22Rv1 (cell line): ENCODE data around the gene CPN2.

Experiments used
- H3K27ac ChIP-seq: fragments of 450-650 bp; 2 replicates; pipeline ENCODE4 v1.5.1; 2017
- ZFX ChIP-seq: fragments of 450-650 bp; IDR thresholded peaks from 2 replicates; pipeline ENCODE4 v1.6.1; 2017; ENCODE audit warnings: antibody characterized with exemption, borderline replicate concordance
- TF ChIP-seq, protein P1 (sequence below): fragments of 450-650 bp; IDR thresholded peaks from 2 replicates; pipeline ENCODE4 v1.5.1; 2017; ENCODE audit warnings: mild to moderate bottlenecking

Gene CPN2

GRCh38 chr3:194298331-194299227 lies 52.5 kb downstream of the CPN2 start:
- no peak for TF ChIP-seq ZFX
- TF ChIP-seq, protein P1, sequence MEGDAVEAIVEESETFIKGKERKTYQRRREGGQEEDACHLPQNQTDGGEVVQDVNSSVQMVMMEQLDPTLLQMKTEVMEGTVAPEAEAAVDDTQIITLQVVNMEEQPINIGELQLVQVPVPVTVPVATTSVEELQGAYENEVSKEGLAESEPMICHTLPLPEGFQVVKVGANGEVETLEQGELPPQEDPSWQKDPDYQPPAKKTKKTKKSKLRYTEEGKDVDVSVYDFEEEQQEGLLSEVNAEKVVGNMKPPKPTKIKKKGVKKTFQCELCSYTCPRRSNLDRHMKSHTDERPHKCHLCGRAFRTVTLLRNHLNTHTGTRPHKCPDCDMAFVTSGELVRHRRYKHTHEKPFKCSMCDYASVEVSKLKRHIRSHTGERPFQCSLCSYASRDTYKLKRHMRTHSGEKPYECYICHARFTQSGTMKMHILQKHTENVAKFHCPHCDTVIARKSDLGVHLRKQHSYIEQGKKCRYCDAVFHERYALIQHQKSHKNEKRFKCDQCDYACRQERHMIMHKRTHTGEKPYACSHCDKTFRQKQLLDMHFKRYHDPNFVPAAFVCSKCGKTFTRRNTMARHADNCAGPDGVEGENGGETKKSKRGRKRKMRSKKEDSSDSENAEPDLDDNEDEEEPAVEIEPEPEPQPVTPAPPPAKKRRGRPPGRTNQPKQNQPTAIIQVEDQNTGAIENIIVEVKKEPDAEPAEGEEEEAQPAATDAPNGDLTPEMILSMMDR, result no peak
- H3K27ac ChIP-seq, result no peak overlapping the region

DNA sequence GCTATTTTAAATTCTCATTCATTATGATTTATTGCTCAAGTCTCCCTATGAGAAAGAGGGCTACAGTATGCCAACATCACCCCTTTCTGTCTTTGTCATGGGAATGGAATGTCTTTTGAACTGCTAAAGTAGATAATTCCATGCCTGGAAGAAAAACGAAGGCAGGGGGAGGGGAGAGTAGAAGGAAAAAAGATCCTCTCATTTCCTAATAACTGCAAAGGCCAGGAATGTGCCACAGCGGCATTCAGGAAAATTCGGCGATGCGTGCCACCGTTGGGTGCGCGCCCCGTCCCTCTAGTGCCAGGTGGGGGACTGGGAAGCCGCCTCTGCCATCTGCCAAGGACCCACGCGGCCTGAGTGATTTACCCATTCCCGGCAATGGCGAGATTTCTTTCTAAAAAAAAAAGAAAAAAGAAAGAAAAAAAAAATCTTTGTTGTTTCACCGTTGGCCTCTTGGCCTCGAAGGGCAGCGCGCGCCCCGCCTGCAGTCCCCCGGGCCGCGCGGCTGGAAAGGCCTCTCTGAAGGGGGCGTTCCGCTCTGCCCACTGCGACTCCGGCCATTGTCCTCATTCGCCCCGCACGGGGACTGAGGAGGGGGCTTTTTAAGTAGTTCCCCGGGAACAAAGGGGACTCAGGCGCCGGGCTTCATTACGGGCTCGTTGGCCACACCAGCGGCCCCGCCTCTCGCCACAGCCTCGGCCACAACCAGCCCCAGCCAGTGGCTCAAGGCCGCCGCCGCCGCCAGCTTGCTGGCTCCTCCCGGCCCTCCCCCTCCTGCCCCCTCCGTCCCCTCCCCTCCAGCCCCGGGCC lies 54.5 kb downstream of the CPN2 start:
- H3K27ac ChIP-seq, result no peak overlapping the region
- TF ChIP-seq, protein P1, result no peak
- TF ChIP-seq ZFX, result no peak

GRCh38 chr3:194294895-194295214 lies 56.3 kb downstream of the CPN2 start:
- TF ChIP-seq ZFX, result no peak
- TF ChIP-seq, protein P1, result no peak
- no peak overlapping the region for H3K27ac ChIP-seq

GRCh38 chr3:194294199-194294894 lies 56.8 kb downstream of the CPN2 start:
- no peak overlapping the region for H3K27ac ChIP-seq

DNA sequence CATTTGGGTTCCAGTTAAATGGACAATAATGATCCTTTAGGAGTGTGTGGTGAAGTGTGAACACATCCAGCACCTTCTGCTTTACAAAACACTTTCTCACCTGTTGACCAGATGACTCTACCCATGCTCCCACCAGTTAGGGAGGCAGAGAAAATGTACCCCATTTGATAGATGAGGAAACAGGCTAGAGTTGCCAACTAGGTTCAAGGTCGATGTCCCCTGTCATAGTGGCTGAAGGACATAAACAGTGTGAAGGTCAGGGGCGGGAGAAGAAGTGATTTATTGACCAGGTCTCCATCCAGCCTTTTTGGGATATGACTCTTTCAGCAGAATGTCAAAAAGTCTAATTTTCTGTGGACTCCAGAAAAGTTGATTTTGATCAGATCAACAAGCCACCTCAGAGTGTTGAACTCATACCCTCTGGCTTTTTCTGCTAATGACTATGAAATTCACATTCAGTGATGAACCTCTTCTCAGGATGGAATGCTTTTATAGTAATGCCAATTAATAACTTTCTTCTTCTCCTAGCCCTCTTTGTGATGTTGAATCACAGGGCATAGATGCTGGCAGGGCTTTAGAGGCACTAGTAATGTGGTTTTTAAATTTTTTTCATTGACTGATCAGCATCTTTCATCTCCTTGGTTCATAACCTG lies 57.5 kb downstream of the CPN2 start:
- no peak for TF ChIP-seq ZFX
- TF ChIP-seq, protein P1, result no peak
- H3K27ac ChIP-seq, result no peak overlapping the region

More at GRCh38 chr3:194294199-194294894, 56.8 kb downstream of the CPN2 start:
- TF ChIP-seq, protein P1, result no peak
- no peak for TF ChIP-seq ZFX

DNA sequence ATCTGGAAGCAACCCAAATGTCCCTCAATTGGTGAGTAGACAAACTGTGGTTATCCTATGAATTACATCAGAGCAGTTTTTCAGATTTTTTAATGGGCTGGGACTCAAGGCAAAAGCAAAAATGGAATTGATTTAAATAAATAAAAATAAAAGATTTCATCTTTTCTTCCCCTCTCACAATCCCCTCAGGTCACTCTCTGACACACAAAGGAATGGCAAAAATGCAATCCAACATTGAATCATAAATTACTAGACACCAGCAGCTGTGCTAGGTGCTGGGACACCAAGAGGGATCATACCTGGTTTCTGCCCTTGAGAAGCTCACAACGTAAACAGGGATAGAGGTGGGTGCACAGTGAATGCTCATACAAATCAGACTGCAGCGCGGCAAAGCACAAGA lies 58.8 kb downstream of the CPN2 start:
- TF ChIP-seq, protein P1, result no peak
- no peak for TF ChIP-seq ZFX
- H3K27ac ChIP-seq, result no peak overlapping the region
